Measurements from ENCODE around the gene TTC24. TPM values are rescaled to one million over a fixed set of nuclear protein-coding genes. Genes with fewer than 3 reads are reported as not detected.

TTC24 gene
- total and polyA plus RNA-seq, 2 experiments from 2014 or later = not detected

GRCh38 chr1:156551066-156551643, 28.4 kb upstream of the TTC24 start:
- Histone ChIP-seq H3K4me1 (ENCODE audit: insufficient read depth) (no peaks in the 10 kb centered on the region), H3K4me2 (no peak overlapping the region), H3K27ac (ENCODE audit: low read depth) (no peak overlapping the region), H3K36me3 (ENCODE audit: insufficient read depth) (peaks cover 5% of the 10 kb centered on the region; the same call in 1 of the 2 replicates), H3K27me3 (ENCODE audit: insufficient read depth) (no peaks in the 10 kb centered on the region), H3K4me3 (no peak overlapping the region), H4K20me1 (replicated peaks; ENCODE audit: insufficient read depth) (no peaks in the 10 kb centered on the region; the same call in 1 of the 2 replicates), H2AFZ (no peak overlapping the region), H3F3A (replicated peaks; ENCODE audit: low read depth) (no peaks in the 10 kb centered on the region), H3K9me2 (ENCODE audit: insufficient read depth) (no peaks in the 10 kb centered on the region), H3K79me2 (replicated peaks; ENCODE audit: insufficient read depth) (no peaks in the 10 kb centered on the region)
- H3K4me3 Mint-ChIP-seq = no peak overlapping the region
- no peaks in the 10 kb centered on the region for H3K4me1 Mint-ChIP-seq
- no peaks in the 10 kb centered on the region for H3K9me3 Mint-ChIP-seq
- peaks cover 23% of the 10 kb centered on the region for H3K36me3 Mint-ChIP-seq (ENCODE audit: low read depth)
- no peak for ATAC-seq
- no peak for DNase-seq (ENCODE audit: low spot score)
- TF ChIP-seq CREB1 (CRISPR knock-in tag; IDR thresholded peaks at IDR 0.05; ENCODE audit: low read depth) (no peak), ZNF331 (CRISPR knock-in tag; IDR thresholded peaks at IDR 0.05; ENCODE audit: low read depth) (no peak), ZNF114 (CRISPR knock-in tag; IDR thresholded peaks at IDR 0.05) (no peak), JUNB (IDR thresholded peaks at IDR 0.05; ENCODE audit: unreplicated experiment) (no peak), NANOG (IDR thresholded peaks at IDR 0.05; ENCODE audit: borderline replicate concordance) (no peak), POLR2AphosphoS5 (IDR thresholded peaks at IDR 0.05; ENCODE audit: low read depth) (no peak), CTCF (conservative IDR thresholded peaks at IDR 0.05; ENCODE audit: low read depth in 2 of 2) (no peak), EZH2phosphoT487 (IDR thresholded peaks at IDR 0.05; ENCODE audit: unreplicated experiment) (no peak), STAT1 (IDR thresholded peaks at IDR 0.05; ENCODE audit: unreplicated experiment) (no peak), EZH2 (IDR thresholded peaks at IDR 0.05; ENCODE audit: low read depth, unreplicated experiment) (no peak)
- TF ChIP-seq, protein P1, sequence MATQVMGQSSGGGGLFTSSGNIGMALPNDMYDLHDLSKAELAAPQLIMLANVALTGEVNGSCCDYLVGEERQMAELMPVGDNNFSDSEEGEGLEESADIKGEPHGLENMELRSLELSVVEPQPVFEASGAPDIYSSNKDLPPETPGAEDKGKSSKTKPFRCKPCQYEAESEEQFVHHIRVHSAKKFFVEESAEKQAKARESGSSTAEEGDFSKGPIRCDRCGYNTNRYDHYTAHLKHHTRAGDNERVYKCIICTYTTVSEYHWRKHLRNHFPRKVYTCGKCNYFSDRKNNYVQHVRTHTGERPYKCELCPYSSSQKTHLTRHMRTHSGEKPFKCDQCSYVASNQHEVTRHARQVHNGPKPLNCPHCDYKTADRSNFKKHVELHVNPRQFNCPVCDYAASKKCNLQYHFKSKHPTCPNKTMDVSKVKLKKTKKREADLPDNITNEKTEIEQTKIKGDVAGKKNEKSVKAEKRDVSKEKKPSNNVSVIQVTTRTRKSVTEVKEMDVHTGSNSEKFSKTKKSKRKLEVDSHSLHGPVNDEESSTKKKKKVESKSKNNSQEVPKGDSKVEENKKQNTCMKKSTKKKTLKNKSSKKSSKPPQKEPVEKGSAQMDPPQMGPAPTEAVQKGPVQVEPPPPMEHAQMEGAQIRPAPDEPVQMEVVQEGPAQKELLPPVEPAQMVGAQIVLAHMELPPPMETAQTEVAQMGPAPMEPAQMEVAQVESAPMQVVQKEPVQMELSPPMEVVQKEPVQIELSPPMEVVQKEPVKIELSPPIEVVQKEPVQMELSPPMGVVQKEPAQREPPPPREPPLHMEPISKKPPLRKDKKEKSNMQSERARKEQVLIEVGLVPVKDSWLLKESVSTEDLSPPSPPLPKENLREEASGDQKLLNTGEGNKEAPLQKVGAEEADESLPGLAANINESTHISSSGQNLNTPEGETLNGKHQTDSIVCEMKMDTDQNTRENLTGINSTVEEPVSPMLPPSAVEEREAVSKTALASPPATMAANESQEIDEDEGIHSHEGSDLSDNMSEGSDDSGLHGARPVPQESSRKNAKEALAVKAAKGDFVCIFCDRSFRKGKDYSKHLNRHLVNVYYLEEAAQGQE (IDR thresholded peaks at IDR 0.05; ENCODE audit: unreplicated experiment) = no peak
- TF ChIP-seq, protein P2, sequence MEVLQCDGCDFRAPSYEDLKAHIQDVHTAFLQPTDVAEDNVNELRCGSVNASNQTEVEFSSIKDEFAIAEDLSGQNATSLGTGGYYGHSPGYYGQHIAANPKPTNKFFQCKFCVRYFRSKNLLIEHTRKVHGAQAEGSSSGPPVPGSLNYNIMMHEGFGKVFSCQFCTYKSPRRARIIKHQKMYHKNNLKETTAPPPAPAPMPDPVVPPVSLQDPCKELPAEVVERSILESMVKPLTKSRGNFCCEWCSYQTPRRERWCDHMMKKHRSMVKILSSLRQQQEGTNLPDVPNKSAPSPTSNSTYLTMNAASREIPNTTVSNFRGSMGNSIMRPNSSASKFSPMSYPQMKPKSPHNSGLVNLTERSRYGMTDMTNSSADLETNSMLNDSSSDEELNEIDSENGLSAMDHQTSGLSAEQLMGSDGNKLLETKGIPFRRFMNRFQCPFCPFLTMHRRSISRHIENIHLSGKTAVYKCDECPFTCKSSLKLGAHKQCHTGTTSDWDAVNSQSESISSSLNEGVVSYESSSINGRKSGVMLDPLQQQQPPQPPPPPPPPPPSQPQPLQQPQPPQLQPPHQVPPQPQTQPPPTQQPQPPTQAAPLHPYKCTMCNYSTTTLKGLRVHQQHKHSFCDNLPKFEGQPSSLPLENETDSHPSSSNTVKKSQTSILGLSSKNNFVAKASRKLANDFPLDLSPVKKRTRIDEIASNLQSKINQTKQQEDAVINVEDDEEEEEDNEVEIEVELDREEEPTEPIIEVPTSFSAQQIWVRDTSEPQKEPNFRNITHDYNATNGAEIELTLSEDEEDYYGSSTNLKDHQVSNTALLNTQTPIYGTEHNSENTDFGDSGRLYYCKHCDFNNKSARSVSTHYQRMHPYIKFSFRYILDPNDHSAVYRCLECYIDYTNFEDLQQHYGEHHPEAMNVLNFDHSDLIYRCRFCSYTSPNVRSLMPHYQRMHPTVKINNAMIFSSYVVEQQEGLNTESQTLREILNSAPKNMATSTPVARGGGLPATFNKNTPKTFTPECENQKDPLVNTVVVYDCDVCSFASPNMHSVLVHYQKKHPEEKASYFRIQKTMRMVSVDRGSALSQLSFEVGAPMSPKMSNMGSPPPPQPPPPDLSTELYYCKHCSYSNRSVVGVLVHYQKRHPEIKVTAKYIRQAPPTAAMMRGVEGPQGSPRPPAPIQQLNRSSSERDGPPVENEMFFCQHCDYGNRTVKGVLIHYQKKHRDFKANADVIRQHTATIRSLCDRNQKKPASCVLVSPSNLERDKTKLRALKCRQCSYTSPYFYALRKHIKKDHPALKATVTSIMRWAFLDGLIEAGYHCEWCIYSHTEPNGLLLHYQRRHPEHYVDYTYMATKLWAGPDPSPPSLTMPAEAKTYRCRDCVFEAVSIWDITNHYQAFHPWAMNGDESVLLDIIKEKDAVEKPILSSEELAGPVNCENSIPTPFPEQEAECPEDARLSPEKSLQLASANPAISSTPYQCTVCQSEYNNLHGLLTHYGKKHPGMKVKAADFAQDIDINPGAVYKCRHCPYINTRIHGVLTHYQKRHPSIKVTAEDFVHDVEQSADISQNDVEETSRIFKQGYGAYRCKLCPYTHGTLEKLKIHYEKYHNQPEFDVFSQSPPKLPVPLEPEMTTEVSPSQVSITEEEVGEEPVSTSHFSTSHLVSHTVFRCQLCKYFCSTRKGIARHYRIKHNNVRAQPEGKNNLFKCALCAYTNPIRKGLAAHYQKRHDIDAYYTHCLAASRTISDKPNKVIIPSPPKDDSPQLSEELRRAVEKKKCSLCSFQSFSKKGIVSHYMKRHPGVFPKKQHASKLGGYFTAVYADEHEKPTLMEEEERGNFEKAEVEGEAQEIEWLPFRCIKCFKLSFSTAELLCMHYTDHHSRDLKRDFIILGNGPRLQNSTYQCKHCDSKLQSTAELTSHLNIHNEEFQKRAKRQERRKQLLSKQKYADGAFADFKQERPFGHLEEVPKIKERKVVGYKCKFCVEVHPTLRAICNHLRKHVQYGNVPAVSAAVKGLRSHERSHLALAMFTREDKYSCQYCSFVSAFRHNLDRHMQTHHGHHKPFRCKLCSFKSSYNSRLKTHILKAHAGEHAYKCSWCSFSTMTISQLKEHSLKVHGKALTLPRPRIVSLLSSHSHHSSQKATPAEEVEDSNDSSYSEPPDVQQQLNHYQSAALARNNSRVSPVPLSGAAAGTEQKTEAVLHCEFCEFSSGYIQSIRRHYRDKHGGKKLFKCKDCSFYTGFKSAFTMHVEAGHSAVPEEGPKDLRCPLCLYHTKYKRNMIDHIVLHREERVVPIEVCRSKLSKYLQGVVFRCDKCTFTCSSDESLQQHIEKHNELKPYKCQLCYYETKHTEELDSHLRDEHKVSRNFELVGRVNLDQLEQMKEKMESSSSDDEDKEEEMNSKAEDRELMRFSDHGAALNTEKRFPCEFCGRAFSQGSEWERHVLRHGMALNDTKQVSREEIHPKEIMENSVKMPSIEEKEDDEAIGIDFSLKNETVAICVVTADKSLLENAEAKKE (CRISPR knock-in tag; IDR thresholded peaks at IDR 0.05) = no peak
- TF ChIP-seq, protein P3, sequence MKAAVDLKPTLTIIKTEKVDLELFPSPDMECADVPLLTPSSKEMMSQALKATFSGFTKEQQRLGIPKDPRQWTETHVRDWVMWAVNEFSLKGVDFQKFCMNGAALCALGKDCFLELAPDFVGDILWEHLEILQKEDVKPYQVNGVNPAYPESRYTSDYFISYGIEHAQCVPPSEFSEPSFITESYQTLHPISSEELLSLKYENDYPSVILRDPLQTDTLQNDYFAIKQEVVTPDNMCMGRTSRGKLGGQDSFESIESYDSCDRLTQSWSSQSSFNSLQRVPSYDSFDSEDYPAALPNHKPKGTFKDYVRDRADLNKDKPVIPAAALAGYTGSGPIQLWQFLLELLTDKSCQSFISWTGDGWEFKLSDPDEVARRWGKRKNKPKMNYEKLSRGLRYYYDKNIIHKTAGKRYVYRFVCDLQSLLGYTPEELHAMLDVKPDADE (IDR thresholded peaks at IDR 0.05) = no peak
- peaks cover 4% of the 10 kb centered on the region for H3K27me3 Mint-ChIP-seq (ENCODE audit: insufficient read depth, low read depth, poor library complexity)
- no peak overlapping the region for H3K27ac Mint-ChIP-seq
